GM23338 (cell line): ENCODE results near the gene OASL.

ENCODE experiments used
- CREB1 ChIP-seq: fragments of 250-450 bp; sonication (Bioruptor Pico); IDR thresholded peaks from 2 replicates; pipeline ENCODE4 v1.5.0; 2020; ENCODE audit warnings: low read depth, mild to moderate bottlenecking, moderate library complexity
- CTCF ChIP-seq, 2 experiments: fragments of 200-600 bp in 1 of 2; sonication (generic) in 1 of 2; conservative IDR thresholded peaks; 2 replicates each; pipeline versions ENCODE4 v1.5.1 to v1.6.1; 2016 to 2017; ENCODE audit warnings: antibody characterized with exemption in 2 of 2, low read depth in 2 of 2, mild to moderate bottlenecking in 2 of 2, moderate library complexity in 1 of 2
- JUNB ChIP-seq: IDR thresholded peaks from one replicate; pipeline ENCODE4 v1.6.1; 2016; ENCODE audit warnings: antibody characterized with exemption; ENCODE audit not compliant: unreplicated experiment
- POLR2AphosphoS5 ChIP-seq: IDR thresholded peaks from 2 replicates; pipeline ENCODE4 v1.6.1; 2016; ENCODE audit warnings: antibody characterized with exemption, low read depth

DNA sequence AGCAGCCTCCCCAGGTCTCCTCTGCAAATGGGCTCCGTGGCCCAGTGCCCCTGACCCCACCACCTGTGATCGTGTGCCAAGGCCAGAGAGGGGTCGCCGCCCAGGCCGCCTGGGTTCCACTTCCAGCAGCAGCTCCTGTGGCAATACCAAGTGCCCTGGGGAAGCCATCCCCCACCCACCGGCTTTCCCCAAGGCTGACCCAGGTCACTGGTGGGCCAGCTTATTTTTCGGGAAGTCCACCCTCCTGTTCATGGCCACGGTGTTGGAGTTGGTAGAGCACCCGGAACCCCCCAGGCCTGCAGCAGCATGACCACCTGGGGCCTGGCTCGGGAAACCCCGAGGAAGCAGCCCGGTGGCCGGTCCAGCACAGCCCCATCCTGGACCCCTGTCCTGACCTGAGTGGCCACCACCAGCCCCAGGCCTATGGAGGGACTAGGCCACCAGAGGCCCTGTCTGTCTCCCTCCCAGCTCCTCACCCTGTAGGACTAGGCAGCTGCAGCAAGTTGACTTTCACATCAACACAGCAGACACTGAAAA is 40.8 kb upstream of the OASL start:
- TF ChIP-seq JUNB (no peak), CTCF (conservative IDR thresholded peaks at IDR 0.05; ENCODE audit: low read depth in 2 of 2) (no peak), CREB1 (no peak), POLR2AphosphoS5 (no peak)
